AG09309 (cell line): ENCODE results near the gene C8G.

Experiments used
- DNase-seq: peaks from one replicate; pipeline ENCODE4 v3.0.0-alpha.2; 2010; ENCODE audit warnings: low read depth
- H3K4me3 ChIP-seq: 2 replicates; pipeline ENCODE4 v1.5.1; 2011; ENCODE audit warnings: mild to moderate bottlenecking, low read depth, low read length, moderate library complexity; ENCODE audit not compliant: control insufficient read depth
- TF ChIP-seq, protein P1 (sequence below): IDR thresholded peaks from 2 replicates; pipeline ENCODE4 v1.5.1; 2011; ENCODE audit warnings: mild to moderate bottlenecking, low read depth, low read length, inconsistent platforms; ENCODE audit not compliant: insufficient read depth, control insufficient read depth; ENCODE audit errors: missing control alignments

The C8G gene

DNA sequence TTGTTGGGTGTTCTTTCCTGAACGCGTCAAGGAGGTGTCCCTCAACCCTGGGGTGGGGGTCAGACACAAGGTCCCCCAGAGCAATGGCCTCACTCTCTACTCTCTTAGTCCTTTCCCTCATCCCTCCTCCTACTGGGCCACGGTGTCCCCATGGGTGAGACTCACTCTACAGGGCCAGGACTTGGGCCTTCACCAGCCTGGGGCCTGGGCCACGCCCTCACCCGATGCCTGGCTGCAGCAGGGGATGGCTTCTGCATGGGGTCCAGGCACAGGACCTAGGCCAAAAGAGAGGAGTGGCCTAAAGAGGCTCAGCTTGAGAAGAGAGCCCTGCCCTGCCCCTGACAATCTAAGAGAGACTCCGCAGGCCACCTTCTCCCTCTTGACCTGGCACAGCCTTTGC, 12.9 kb downstream of the C8G start:
- no peak overlapping the region for H3K4me3 ChIP-seq
- DNase-seq: no peak
- TF ChIP-seq, protein P1, sequence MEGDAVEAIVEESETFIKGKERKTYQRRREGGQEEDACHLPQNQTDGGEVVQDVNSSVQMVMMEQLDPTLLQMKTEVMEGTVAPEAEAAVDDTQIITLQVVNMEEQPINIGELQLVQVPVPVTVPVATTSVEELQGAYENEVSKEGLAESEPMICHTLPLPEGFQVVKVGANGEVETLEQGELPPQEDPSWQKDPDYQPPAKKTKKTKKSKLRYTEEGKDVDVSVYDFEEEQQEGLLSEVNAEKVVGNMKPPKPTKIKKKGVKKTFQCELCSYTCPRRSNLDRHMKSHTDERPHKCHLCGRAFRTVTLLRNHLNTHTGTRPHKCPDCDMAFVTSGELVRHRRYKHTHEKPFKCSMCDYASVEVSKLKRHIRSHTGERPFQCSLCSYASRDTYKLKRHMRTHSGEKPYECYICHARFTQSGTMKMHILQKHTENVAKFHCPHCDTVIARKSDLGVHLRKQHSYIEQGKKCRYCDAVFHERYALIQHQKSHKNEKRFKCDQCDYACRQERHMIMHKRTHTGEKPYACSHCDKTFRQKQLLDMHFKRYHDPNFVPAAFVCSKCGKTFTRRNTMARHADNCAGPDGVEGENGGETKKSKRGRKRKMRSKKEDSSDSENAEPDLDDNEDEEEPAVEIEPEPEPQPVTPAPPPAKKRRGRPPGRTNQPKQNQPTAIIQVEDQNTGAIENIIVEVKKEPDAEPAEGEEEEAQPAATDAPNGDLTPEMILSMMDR: no peak

DNA sequence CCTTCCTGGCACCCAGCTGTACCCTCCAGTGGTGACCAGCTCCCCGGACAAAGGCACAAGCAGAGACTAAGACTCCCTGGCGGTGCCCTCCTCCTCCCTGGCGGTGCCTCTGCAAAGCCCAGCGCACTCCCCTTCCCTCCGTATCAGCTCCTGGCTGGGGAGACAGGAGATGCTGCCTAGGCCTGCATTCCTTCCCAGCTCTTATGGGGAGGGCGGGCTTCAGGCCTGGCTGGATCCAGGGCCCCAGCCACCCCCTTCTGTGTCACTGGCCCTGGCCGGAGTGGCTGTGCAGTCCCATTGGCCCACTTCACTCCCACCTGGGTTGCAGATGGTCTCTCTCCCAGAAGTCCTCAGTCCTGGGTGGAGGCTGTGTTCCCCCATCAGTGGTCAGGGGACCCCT, 13.4 kb downstream of the C8G start:
- no peak overlapping the region for H3K4me3 ChIP-seq
- no peak for DNase-seq
- TF ChIP-seq, protein P1: no peak

DNA sequence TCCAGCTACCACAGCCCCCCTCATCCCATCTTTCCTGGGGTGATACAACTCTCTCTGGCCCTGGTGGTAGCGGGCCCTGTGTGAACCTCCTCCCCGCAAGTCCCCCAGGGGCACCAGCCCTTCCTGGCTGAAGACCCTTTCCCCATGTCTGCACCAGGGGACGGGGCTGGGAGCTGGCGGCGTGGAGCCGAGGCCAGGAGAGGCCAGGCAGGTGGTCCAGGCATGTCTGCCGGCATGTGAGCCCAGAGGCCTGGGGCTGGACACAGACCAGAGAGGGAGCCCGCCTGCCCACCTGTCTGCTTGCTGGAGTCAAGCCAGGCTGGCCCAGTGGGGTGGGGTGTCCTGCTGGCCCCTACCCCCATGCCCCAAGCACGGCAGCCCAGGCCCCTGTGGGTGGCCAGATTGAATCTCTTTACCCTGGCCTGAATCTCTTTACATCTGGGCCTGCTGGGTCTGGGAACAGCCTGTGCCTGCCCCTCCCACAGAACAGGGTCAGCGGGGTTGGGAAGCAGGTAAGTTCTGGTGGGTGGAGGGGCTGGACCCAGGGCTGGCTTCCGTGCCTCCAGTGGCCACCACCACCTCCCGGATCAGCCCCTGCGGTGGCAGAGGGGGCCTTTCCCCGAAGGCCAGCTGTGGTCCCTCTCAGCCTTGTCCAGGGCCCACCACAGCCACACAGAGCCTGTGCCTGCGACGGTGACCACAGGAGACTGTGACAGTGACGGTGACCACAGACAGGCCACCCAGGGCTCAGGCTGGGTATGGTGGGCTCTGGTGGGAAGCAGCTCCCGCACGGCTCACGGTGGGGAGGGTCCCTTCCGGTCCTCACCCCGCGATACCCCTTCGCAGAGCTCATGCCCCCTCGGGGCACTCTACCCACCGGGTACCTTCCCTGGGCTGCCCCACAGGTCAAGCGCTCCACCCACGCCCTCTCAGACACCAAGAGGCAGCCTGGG, 14.1 kb downstream of the C8G start:
- no peak overlapping the region for H3K4me3 ChIP-seq
- no peak for DNase-seq
- TF ChIP-seq, protein P1: no peak

DNA sequence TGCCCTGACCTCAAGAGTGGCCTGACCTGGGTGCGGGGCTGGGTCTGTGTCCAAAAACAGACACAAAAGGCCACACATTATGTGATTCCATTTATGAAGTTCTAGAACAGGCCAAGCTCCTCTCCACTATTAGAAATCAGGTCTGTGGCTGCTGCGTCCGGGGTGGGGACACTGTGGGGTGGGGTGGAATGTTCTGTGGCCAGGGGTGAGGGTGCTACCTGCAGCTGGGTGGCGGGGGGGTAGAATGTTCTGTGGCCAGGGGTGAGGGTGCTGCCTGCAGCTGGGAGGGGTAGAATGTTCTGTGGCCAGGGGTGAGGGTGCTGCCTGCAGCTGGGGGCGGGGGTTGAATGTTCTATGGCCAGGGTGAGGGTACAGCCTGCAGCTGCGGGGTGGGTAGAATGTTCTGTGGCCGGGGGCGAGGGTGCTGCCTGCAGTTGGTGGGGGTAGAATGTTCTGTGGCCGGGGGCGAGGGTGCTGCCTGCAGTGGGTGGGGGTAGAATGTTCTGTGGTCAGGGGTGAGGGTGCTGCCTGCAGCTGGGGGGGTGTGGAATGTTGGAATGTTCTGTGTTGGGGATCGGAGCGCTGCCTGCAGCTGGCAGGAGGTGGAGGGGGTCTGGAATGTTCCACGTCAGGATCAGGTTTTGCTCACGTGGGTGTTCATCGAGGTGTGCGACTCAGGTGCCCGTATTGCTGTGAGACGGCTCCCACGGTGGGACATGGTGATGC, 15.3 kb downstream of the C8G start:
- H3K4me3 ChIP-seq: no peak overlapping the region
- DNase-seq: no peak
- TF ChIP-seq, protein P1: no peak

DNA sequence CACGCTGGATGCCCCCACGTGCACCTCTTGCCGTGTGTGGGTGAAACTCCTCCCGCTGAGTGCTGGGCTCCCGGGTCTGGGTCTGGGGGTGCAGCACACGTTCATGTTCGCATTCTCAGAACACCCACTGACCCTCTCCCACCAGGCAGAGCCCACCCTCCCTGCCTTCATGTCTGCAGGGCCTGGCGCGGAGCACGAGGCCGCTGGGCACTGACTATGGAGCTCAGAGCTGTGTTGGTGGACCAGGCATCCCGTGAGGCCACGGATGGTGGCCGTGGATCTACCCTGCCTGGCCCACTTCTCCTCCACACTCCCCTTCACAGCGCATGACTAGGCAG, 15.9 kb downstream of the C8G start:
- DNase-seq: no peak
- TF ChIP-seq, protein P1: no peak
- H3K4me3 ChIP-seq: no peak overlapping the region

DNA sequence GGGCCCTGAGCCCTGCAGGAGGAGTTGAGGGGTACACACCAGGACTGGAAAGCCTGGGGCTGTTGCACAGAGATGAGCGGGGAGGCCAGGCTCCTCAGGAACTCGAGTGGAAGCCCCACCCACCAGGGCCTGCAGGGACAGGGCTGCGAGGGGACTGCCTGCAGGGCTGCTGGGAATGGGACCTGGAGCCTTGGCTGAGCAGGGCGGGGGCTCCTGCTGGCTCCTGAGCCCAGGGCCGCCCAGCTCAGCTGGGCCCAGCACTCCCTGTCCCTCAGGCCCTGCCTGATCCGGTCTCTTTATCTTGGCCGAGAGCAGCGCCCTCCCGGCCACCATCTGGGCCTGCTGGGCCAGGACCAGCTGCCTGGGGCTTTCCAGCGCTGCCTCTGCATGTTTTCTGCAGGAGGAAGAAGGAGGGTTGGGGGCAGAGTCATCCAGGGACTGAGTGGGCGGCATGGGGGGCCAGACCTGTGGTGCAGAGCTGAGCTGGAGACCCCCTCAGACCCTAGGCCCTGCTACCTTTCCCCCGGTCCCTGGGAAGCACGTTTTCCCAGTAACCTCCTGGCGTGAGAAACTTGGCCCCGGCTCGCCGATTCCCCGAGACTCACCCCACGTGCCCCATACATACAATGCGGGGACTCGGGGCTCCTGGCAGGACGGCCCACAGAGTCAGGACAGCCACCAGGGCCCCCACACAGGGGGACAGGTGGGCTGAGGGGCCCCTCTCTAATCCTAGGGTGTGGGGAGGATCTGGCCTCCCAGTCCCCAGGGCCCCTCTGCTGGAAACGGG, 16.4 kb downstream of the C8G start:
- TF ChIP-seq, protein P1: no peak
- H3K4me3 ChIP-seq: no peak overlapping the region
- DNase-seq: no peak
